ENCODE results near the gene GRID1.
"Not testable (repeated sequence)": the region's sequence is repeated elsewhere in the genome, so short reads cannot be mapped to it uniquely, and the experiment has no call there.

Gene GRID1

GRCh38 chr10:86049442-86049841 is 317.2 kb downstream of the GRID1 start:
- no peak for DNase-seq

GRCh38 chr10:86048973-86049372 is 317.6 kb downstream of the GRID1 start:
- DNase-seq, result no peak

GRCh38 chr10:86048571-86048970 is 318.0 kb downstream of the GRID1 start:
- DNase-seq, result no peak

DNA sequence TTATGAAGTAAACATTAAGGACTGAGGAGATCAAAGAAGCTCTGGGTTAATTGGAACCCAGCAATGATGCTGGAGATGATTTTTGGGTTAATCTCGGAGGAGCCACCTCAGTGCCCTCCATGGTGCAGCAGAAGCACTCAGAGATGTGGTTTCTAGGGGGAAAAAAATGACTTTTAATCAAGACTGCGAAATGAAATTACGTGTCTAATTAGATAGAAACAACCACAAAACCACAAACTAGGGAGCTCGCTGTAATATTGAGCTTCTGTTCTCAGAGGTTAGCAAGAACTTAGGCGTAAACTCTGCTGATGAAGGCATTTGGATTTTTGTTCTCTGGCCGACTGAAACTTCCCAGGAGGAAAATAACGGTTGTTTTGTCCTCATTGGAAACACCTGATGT is 319.0 kb downstream of the GRID1 start:
- DNase-seq, result no peak

GRCh38 chr10:86046845-86047460 is 319.6 kb downstream of the GRID1 start:
- no peak for DNase-seq

- DNase-seq, result no peak
These were observed 320.7 kb downstream of the GRID1 start for GRCh38 chr10:86045896-86046295.

GRCh38 chr10:86044029-86044428 is 322.6 kb downstream of the GRID1 start:
- no peak for DNase-seq

- no peak for DNase-seq
These were observed 323.4 kb downstream of the GRID1 start for GRCh38 chr10:86043236-86043635.

DNA sequence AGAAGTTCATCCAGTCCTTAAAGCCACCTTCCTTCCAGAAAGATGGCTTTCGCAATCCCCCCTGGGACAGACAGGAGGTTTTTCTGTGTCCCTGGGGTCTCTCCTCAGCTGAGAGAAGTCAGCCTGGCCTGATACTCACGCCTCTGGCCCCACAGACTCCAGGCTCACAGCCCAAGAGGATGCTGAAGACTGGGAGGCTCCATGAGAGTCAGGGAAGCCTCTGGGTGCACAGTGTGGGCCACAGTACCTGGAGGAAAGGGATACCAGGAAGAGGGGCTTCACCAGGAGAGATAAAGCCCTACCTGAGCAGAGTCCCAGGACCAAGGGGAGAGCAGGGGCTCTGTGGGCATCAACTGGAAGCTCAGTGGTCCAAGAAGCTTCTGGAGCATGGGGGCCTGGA is 324.4 kb downstream of the GRID1 start:
- DNase-seq, result no peak

DNA sequence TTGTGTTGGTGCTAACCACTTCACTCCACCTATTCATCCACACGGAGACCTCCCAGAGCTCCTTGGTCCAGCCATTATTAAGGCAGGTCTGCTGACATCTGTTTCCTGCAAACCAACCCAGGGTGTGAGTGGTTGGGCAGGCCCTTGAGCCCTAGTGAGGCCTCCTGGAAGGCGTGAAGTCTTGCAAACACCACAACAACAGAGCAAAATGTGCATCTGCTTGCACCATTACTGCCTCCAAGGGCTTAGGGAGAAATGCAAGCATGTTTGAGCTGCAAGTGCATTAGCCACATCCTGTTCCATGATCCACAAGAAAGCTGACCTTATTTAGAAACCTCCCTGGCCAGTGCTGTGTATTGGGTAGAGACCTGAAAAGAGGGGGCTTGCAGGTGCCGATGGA is 325.5 kb downstream of the GRID1 start:
- DNase-seq, result no peak

DNA sequence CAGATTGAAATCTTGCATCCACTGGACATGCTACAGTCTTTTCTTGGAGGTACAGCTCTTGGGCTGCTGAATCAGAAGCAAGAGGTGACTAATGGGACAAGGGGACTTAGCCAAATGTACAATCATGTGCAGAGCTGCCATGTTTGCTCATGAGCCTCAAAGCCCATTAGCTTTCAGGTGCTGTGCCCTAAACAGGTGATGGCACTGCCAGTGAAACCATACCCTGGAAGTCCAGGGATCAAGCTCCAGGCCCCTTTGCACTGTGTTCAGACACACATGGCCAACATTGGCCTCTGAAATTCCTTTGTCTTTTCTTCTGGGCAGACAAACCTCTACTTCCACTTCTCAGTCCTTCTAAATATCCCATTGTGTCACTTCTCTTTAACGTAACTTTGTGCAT is 328.2 kb downstream of the GRID1 start:
- no peak for DNase-seq

GRCh38 chr10:86037096-86037495 is 329.5 kb downstream of the GRID1 start:
- no peak for DNase-seq

- no peak for DNase-seq
These were observed 330.1 kb downstream of the GRID1 start for GRCh38 chr10:86036544-86036831.

DNA sequence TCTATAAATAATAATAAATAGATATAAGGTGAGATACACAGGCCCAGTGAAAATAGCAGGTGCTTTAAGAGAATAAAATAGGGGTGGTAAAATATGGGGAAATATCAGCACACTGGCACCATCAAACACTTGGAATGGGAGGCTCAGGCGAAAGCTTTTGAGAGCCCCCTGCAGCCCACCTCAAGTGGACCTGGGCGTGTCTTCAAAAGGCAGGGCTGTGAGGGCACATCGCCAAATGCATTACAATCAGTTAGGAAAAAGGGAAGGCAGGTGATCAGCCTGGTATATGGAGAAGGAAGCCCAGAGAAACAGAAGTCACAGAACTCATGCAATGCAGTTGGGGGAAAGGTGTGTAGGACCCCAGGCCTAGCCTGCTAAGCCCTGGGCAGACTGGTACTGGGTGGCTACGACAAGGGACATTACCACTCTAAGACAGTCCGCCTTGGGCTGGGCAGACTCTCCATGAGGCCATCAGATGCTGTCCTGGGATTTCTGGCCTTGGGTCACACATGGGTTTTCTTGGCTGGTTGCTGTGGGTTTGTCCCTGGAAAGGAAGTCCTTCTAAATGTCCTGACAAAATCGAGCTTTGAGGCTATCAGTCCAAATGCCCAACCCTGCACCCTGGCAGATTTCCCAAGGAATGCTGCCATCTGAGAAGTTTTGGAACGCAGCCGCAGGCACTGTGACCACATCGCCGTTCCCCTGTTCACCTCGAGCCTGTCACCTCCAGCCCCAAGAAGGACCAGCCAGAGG is 330.6 kb downstream of the GRID1 start:
- no peak for DNase-seq

DNA sequence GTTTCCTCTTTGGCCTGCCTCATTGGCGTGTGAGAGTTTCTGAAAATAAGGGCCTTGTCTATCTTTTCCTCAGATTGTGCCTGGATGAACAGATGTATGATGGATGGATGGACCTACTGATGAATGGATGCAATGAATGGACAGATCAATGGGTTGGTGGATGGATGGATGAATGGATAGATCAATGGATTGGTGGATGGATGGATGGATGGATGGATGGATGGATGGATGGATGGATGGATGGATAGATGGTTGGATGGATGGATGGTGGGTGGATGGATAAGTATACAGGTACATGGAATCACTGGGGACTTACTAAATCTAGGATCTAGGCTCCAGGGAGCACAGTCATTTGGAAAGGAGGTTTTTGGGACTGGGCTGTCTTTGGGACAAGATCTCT is 331.9 kb downstream of the GRID1 start:
- no peak for DNase-seq

DNA sequence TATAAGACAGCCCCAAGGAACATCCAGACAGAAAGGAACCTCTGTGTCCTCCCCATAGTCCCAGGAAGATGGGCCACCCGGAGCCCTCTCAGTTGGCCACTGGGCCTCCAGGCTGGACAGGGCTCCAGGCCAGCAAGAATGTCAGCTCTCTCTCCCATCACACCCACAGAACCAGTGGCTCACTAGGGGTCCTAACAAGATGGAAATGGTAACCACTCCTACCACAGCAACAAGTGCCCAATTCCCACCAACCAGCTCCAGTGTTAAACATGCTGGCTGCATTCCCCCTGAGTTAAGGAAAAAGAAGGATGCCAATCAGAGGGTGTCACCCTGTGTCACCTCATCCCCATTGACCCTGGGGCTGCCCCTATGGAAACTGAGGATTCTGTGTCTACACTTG is 333.0 kb downstream of the GRID1 start:
- DNase-seq, result no peak

GRCh38 chr10:86032087-86032486 is 334.5 kb downstream of the GRID1 start:
- DNase-seq, result not testable (repeated sequence)

DNA sequence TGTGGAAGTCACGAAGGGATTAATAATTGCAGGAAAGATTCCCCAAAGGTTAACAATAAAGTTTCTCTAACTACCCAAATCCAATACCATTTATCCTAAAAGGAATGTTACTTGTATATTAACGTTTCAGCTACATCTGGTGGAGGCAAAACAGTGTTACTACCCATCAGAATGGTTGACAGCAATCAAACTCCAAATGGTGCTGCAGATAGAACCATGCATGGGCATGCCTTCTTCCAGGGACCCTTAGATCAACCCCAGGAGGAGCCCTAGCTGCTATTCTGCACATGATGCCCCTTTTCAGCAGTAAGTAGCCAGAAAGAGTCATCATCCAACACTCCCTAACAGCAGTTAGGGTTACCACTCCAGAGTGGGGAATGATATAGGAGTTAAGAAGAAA is 336.3 kb downstream of the GRID1 start:
- no peak for DNase-seq

GRCh38 chr10:86027346-86027745 is 339.2 kb downstream of the GRID1 start:
- DNase-seq, result no peak

- no peak for DNase-seq
These were observed 341.1 kb downstream of the GRID1 start for GRCh38 chr10:86025509-86025908.

DNA sequence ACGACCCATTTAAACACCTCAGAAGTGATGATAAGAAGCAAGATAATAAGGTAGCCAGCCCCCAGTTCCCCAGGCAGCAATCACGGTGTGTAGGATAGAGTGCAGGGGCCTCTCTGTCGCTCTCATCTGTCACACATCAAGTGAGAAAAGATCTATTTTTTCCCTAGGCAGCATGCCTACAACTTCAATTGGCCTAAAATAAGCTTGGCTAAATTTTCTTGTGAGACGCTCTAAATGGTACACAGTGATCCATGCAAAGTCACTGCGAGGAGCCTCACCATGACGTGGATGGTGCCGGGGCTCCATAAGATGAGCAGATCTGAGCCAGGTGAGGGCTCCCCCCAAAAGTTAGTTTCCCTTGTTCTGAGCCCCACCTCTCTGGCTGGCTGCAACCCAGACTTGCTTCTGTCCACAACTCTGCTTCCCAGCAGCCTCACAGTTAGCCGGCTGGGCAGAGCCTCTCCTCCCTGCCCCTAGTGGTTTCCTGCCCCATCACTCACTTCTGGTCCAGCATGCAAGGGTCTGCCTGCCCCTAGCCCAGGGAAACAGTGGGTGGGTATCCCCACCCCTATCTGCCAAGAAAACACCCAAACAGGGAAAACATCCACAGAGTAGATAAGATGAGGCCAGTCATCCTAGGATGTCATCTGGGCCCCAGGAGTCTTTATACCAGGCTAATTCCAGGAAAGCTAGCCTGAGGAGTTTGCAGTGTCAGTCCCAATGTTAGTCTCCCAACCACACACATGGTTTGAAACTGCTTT is 342.1 kb downstream of the GRID1 start:
- no peak for DNase-seq

DNA sequence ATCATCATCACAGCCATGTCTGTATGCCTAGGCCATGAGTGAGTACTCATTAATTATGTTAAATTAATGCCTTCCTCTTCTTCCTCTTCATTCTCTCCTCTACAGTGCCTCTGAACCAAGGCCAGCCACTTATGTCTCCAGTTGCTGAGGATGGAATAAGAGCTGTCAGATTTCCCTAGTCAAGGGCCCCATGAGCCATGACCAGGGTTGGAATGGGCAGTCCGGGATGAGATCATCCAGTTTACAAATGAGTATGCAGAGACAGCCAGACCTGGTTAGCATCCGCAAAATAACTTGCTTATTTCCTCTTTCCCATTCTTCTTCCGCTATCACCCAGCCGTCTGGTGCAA is 342.7 kb downstream of the GRID1 start:
- no peak for DNase-seq

DNA sequence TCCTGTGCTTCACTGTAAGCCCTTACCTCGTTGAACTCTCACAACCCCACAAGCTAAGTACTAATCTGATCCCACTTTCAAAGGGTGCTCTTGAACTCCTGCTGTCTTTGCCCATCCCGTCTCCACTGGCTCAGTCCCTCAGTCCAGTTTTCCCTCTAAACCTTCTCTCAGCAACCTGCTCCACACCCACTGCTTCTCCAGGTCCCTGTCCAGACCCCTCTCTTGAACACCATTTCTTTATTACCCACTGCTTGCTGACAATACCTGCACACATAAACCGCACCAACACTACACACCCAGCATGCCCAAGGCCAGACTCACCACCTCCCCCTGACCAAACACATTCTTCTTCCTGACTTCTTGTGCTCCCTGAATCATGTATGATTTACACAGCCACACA is 343.3 kb downstream of the GRID1 start:
- no peak for DNase-seq

DNA sequence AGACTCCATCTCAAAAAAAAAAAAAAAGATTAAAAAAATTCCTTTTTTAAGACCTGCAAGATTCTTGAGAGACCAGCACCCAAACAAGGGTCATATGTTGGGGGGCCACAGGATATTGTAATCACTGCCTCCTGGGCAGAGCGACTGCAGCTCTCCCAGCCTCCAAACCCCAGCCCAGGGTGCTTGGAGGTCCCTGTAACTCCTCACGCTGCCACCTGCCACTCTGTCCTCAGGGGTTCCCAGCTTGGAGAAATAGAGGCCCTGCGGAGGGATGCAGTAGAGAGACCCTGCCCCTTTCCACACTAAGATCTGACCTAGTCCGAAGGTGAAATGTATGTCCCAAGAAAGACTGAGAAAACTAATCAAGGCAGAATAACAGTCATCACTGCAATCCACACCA is 343.7 kb downstream of the GRID1 start:
- DNase-seq, result no peak

- no peak for DNase-seq
These were observed 346.5 kb downstream of the GRID1 start for GRCh38 chr10:86020134-86020533.
